H9 (cell line): ENCODE data around the gene CIT. TPM values are rescaled to one million over a fixed set of nuclear protein-coding genes. Genes with fewer than 3 reads are reported as not detected.

Source experiments
- DNase-seq: peaks from one replicate; pipeline ENCODE4 v3.0.0-alpha.2; 2017
- H2AFZ ChIP-seq: one replicate; pipeline ENCODE4 v1.6.1; 2013; ENCODE audit warnings: mild to moderate bottlenecking, low read length, control low read depth, moderate library complexity
- H2AK5ac ChIP-seq: 2 replicates; pipeline ENCODE4 v1.6.1; 2013; ENCODE audit warnings: low read length, control low read depth, mixed read lengths; ENCODE audit not compliant: insufficient read length
- H2BK120ac ChIP-seq: one replicate; pipeline ENCODE4 v1.6.1; 2013; ENCODE audit warnings: low read depth, mild to moderate bottlenecking, low read length, control low read depth, inconsistent platforms; ENCODE audit not compliant: poor library complexity, severe bottlenecking
- H2BK12ac ChIP-seq: 2 replicates; pipeline ENCODE4 v1.6.1; 2013; ENCODE audit warnings: low read length, control low read depth, mixed read lengths, low read depth; ENCODE audit not compliant: insufficient read length
- H2BK15ac ChIP-seq: 2 replicates; pipeline ENCODE4 v1.6.1; 2013; ENCODE audit warnings: low read depth, low read length, control low read depth
- H2BK20ac ChIP-seq: one replicate; pipeline ENCODE4 v1.6.1; 2013; ENCODE audit warnings: low read depth, mild to moderate bottlenecking, low read length, control low read depth, inconsistent platforms; ENCODE audit not compliant: poor library complexity, severe bottlenecking
- H2BK5ac ChIP-seq: 2 replicates; pipeline ENCODE4 v1.6.1; 2013; ENCODE audit warnings: low read length, control low read depth, mixed read lengths; ENCODE audit not compliant: insufficient read length
- H3K14ac ChIP-seq: 2 replicates; pipeline ENCODE4 v1.6.1; 2013; ENCODE audit warnings: low read length, control low read depth; ENCODE audit not compliant: insufficient read depth
- H3K18ac ChIP-seq: 2 replicates; pipeline ENCODE4 v1.6.1; 2013; ENCODE audit warnings: low read depth, mild to moderate bottlenecking, mixed read lengths, low read length, control low read depth; ENCODE audit not compliant: insufficient read length
- H3K23ac ChIP-seq: 2 replicates; pipeline ENCODE4 v1.6.1; 2013; ENCODE audit warnings: low read length, control low read depth, mixed read lengths, low read depth; ENCODE audit not compliant: insufficient read length
- H3K23me2 ChIP-seq: 2 replicates; pipeline ENCODE4 v1.6.1; 2013; ENCODE audit warnings: low read depth, mild to moderate bottlenecking, mixed read lengths, low read length, control low read depth; ENCODE audit not compliant: insufficient read length, poor library complexity, severe bottlenecking
- H3K27ac ChIP-seq: 2 replicates; pipeline ENCODE4 v1.5.1; 2013; ENCODE audit warnings: low read length, control low read depth, mixed read lengths, low read depth; ENCODE audit not compliant: insufficient read length
- H3K27me3 ChIP-seq: 2 replicates; pipeline ENCODE4 v1.6.1; 2013; ENCODE audit warnings: low read length, control low read depth, inconsistent platforms; ENCODE audit not compliant: insufficient read depth
- H3K4ac ChIP-seq: 2 replicates; pipeline ENCODE4 v1.6.1; 2013; ENCODE audit warnings: low read depth, mild to moderate bottlenecking, control low read depth, inconsistent platforms, low read length, moderate library complexity
- H3K4me1 ChIP-seq: 2 replicates; pipeline ENCODE4 v1.6.1; 2013; ENCODE audit warnings: low read length, control low read depth, inconsistent platforms; ENCODE audit not compliant: insufficient read depth
- H3K4me2 ChIP-seq: 2 replicates; pipeline ENCODE4 v1.6.1; 2013; ENCODE audit warnings: low read length, control low read depth, mixed read lengths; ENCODE audit not compliant: insufficient read length, insufficient read depth
- H3K56ac ChIP-seq: 2 replicates; pipeline ENCODE4 v1.6.1; 2013; ENCODE audit warnings: low read depth, mild to moderate bottlenecking, mixed read lengths, low read length, control low read depth; ENCODE audit not compliant: insufficient read length
- H3K79me1 ChIP-seq: 2 replicates; pipeline ENCODE4 v1.6.1; 2013; ENCODE audit warnings: low read depth, mild to moderate bottlenecking, moderate library complexity, low read length, control low read depth, inconsistent platforms; ENCODE audit not compliant: insufficient read depth, poor library complexity, severe bottlenecking
- H3K79me2 ChIP-seq: 2 replicates; pipeline ENCODE4 v1.6.1; 2013; ENCODE audit warnings: low read length, control low read depth, inconsistent platforms; ENCODE audit not compliant: insufficient read depth
- H3K9ac ChIP-seq: 2 replicates; pipeline ENCODE4 v1.6.1; 2013; ENCODE audit warnings: low read length, control low read depth, mixed read lengths; ENCODE audit not compliant: insufficient read length; ENCODE audit errors: extremely low read depth
- H3K9me3 ChIP-seq: one replicate; pipeline ENCODE4 v1.6.1; 2013; ENCODE audit warnings: low read depth, low read length, inconsistent platforms; ENCODE audit not compliant: control insufficient read depth
- H3T11ph ChIP-seq: one replicate; pipeline ENCODE4 v1.6.1; 2013; ENCODE audit warnings: mild to moderate bottlenecking, low read length, control low read depth, inconsistent platforms
- H4K20me1 ChIP-seq: one replicate; pipeline ENCODE4 v1.6.1; 2013; ENCODE audit not compliant: control insufficient read depth, insufficient read length, insufficient read depth
- H4K5ac ChIP-seq: 2 replicates; pipeline ENCODE4 v1.6.1; 2013; ENCODE audit warnings: low read depth, mild to moderate bottlenecking, mixed read lengths, low read length, control low read depth; ENCODE audit not compliant: insufficient read length
- H4K8ac ChIP-seq: replicated peaks from 2 replicates; pipeline ENCODE4 v1.6.1; 2013; ENCODE audit warnings: low read length, control low read depth, mixed read lengths, low read depth; ENCODE audit not compliant: insufficient read length
- H4K91ac ChIP-seq: 2 replicates; pipeline ENCODE4 v1.6.1; 2013; ENCODE audit warnings: low read depth, mild to moderate bottlenecking, moderate library complexity, mixed read lengths, low read length, control low read depth; ENCODE audit not compliant: insufficient read length
- H3K27ac Mint-ChIP-seq, 3 experiments: 2 replicates in 2 of 3; 3 replicates in 1 of 3; pipeline ENCODE4 v1.8.0; 2020 to 2021; ENCODE audit warnings: mixed read lengths in 3 of 3, mild to moderate bottlenecking in 1 of 3, moderate library complexity in 1 of 3
- H3K27me3 Mint-ChIP-seq: 2 replicates; pipeline ENCODE4 v1.8.0; 2021; ENCODE audit warnings: low read depth, mild to moderate bottlenecking, moderate library complexity, mixed read lengths
- H3K36me3 Mint-ChIP-seq, 3 experiments: 2 replicates in 2 of 3; 3 replicates in 1 of 3; pipeline ENCODE4 v1.8.0; 2020 to 2021; ENCODE audit warnings: low read depth in 3 of 3, mixed read lengths in 3 of 3; ENCODE audit not compliant: insufficient read depth in 1 of 3
- H3K4me1 Mint-ChIP-seq, 2 experiments: 2 replicates each; pipeline ENCODE4 v1.8.0; 2020; ENCODE audit warnings: mixed read lengths in 2 of 2
- H3K4me3 Mint-ChIP-seq, 2 experiments: 2 replicates in 1 of 2; 3 replicates in 1 of 2; pipeline ENCODE4 v1.8.0; 2020 to 2021; ENCODE audit warnings: mild to moderate bottlenecking in 2 of 2, mixed read lengths in 2 of 2, moderate library complexity in 1 of 2
- H3K9me3 Mint-ChIP-seq, 2 experiments: 2 replicates in 1 of 2; 3 replicates in 1 of 2; pipeline ENCODE4 v1.8.0; 2020; ENCODE audit warnings: mild to moderate bottlenecking in 2 of 2, mixed read lengths in 2 of 2, moderate library complexity in 1 of 2
- CTCF ChIP-seq: fragments of 200-600 bp; sonication (generic); conservative IDR thresholded peaks from 3 replicates; pipeline ENCODE4 v1.8.0; 2021; ENCODE audit warnings: antibody characterized with exemption, mild to moderate bottlenecking
- WGBS: extraction: QIAGEN DNeasy Blood & Tissue Kit; methylation state at CpG from one replicate; pipeline ENCODE4 v1.1.7; 2013; ENCODE audit warnings: missing lambda C conversion rate, low lambda C conversion rate, mixed read lengths; ENCODE audit not compliant: insufficient read length; ENCODE audit errors: extremely low coverage; 5-methylcytosine and 5-hydroxymethylcytosine counted together
- total RNA-seq: library from RNA; stranded (reverse); gene quantifications from 2 replicates; pipeline ENCODE4 v1.2.1, GENCODE V29; 2021

Gene CIT
- total RNA-seq, 1 experiment from 2014 or later, result 55.3 TPM

GRCh38 chr12:119758722-119759121 lies 118.4 kb downstream of the CIT start:
- Histone ChIP-seq H3K79me2 (no peaks in the 10 kb centered on the region), H3K4me2 (no peak overlapping the region), H4K20me1 (peaks cover 3% of the 10 kb centered on the region), H2BK5ac (no peak overlapping the region), H3K4me1 (no peaks in the 10 kb centered on the region), H3K27me3 (no peaks in the 10 kb centered on the region), H4K8ac (no peak overlapping the region), H4K5ac (no peak overlapping the region), H2BK12ac (no peak overlapping the region), H2BK15ac (no peak overlapping the region), H2AK5ac (no peak overlapping the region), H3K9me3 (no peaks in the 10 kb centered on the region), H3T11ph (no peak overlapping the region), H3K27ac (no peak overlapping the region), H3K23ac (no peak overlapping the region), H3K14ac (no peak overlapping the region), H4K91ac (no peak overlapping the region), H3K23me2 (no peaks in the 10 kb centered on the region), H2BK20ac (no peak overlapping the region), H2BK120ac (no peak overlapping the region), H3K56ac (no peak overlapping the region), H3K79me1 (no peaks in the 10 kb centered on the region), H3K18ac (no peak overlapping the region), H3K4ac (no peak overlapping the region), H3K9ac (no peak overlapping the region), H2AFZ (no peak overlapping the region)
- peaks cover 30 to 92% (median 85%) of the 10 kb centered on the region in 3 experiments; a peak in 6 of 7 replicates for H3K36me3 Mint-ChIP-seq
- H3K4me1 Mint-ChIP-seq, result no peaks in the 10 kb centered on the region
- no peaks in the 10 kb centered on the region for H3K27me3 Mint-ChIP-seq
- H3K4me3 Mint-ChIP-seq, result no peak overlapping the region
- H3K27ac Mint-ChIP-seq, result no peak overlapping the region
- TF ChIP-seq CTCF, result no peak
- no peak for DNase-seq
- no CpG with 5 or more reads among the region's 4 CpGs for WGBS
- no peaks in the 10 kb centered on the region for H3K9me3 Mint-ChIP-seq
